BE2C (cell line): ENCODE data around the gene LPIN1.
A peak's percentile ranks its signal among the peaks of the same experiment; 100 is the strongest.

Experiments
- DNase-seq: peaks from one replicate; pipeline ENCODE4 v3.0.0-alpha.2; 2020
- H3K27me3 ChIP-seq: fragments of 250-450 bp; sonication (Bioruptor Pico); 2 replicates; pipeline ENCODE4 v1.5.1; 2020; ENCODE audit warnings: mild to moderate bottlenecking
- H3K36me3 ChIP-seq: fragments of 250-450 bp; sonication (Bioruptor Pico); 2 replicates; pipeline ENCODE4 v1.5.1; 2020; ENCODE audit warnings: mild to moderate bottlenecking
- H3K4me1 ChIP-seq: fragments of 250-450 bp; sonication (Bioruptor Pico); 2 replicates; pipeline ENCODE4 v1.5.1; 2020
- H3K4me3 ChIP-seq: 2 replicates; pipeline ENCODE4 v1.5.1; 2011; ENCODE audit warnings: low read depth, low read length
- H3K9me3 ChIP-seq: fragments of 250-450 bp; sonication (Bioruptor Pico); 2 replicates; pipeline ENCODE4 v1.5.1; 2020
- CTCF ChIP-seq: IDR thresholded peaks from 2 replicates; pipeline ENCODE4 v1.5.1; 2012; ENCODE audit warnings: mild to moderate bottlenecking, low read depth, low read length

Gene LPIN1

GRCh38 chr2:11831415-11831814 lies 85.0 kb downstream of the LPIN1 start:
- Histone ChIP-seq H3K27me3 (no peaks in the 10 kb centered on the region), H3K9me3 (no peaks in the 10 kb centered on the region), H3K4me1 (peaks cover 12% of the 10 kb centered on the region), H3K36me3 (peaks cover 5% of the 10 kb centered on the region), H3K4me3 (no peak overlapping the region)
- no peak for DNase-seq
- no peak for TF ChIP-seq CTCF

GRCh38 chr2:11832531-11832930 lies 86.1 kb downstream of the LPIN1 start:
- H3K4me1 ChIP-seq: peaks cover 12% of the 10 kb centered on the region
- H3K9me3 ChIP-seq: no peaks in the 10 kb centered on the region
- DNase-seq: no peak
- no peak for TF ChIP-seq CTCF
- no peak overlapping the region for H3K4me3 ChIP-seq
- H3K36me3 ChIP-seq: no peaks in the 10 kb centered on the region
- H3K27me3 ChIP-seq: no peaks in the 10 kb centered on the region

- peaks cover 12% of the 10 kb centered on the region for H3K4me1 ChIP-seq
- TF ChIP-seq CTCF: no peak
- no peak for DNase-seq
- H3K36me3 ChIP-seq: no peaks in the 10 kb centered on the region
- no peak overlapping the region for H3K4me3 ChIP-seq
- no peaks in the 10 kb centered on the region for H3K27me3 ChIP-seq
- H3K9me3 ChIP-seq: no peaks in the 10 kb centered on the region
Measured at GRCh38 chr2:11833601-11834000, 87.2 kb downstream of the LPIN1 start.

GRCh38 chr2:11835403-11835802 lies 89.0 kb downstream of the LPIN1 start:
- H3K36me3 ChIP-seq: no peaks in the 10 kb centered on the region
- H3K9me3 ChIP-seq: no peaks in the 10 kb centered on the region
- no peak overlapping the region for H3K4me3 ChIP-seq
- 0 out of 2 replicates have a peak, but pooled peaks cover 2% of the 10 kb centered on the region for H3K4me1 ChIP-seq
- no peak for DNase-seq
- H3K27me3 ChIP-seq: no peaks in the 10 kb centered on the region
- peak; percentile 35 for TF ChIP-seq CTCF

GRCh38 chr2:11836647-11837219 lies 90.3 kb downstream of the LPIN1 start:
- no peaks in the 10 kb centered on the region for H3K9me3 ChIP-seq
- no peak for DNase-seq
- no peak overlapping the region for H3K4me3 ChIP-seq
- TF ChIP-seq CTCF: no peak
- no peaks in the 10 kb centered on the region for H3K4me1 ChIP-seq
- no peaks in the 10 kb centered on the region for H3K27me3 ChIP-seq
- no peaks in the 10 kb centered on the region for H3K36me3 ChIP-seq

GRCh38 chr2:11837875-11838734 lies 91.7 kb downstream of the LPIN1 start:
- no peaks in the 10 kb centered on the region for H3K36me3 ChIP-seq
- TF ChIP-seq CTCF: no peak
- no peaks in the 10 kb centered on the region for H3K4me1 ChIP-seq
- H3K4me3 ChIP-seq: no peak overlapping the region
- no peak for DNase-seq
- H3K27me3 ChIP-seq: no peaks in the 10 kb centered on the region
- H3K9me3 ChIP-seq: no peaks in the 10 kb centered on the region
